Osteoblast (primary cell): Measurements from ENCODE around the gene GRAMD1B. TPM values are rescaled to one million over a fixed set of nuclear protein-coding genes. Genes with fewer than 3 reads are reported as not detected.

ENCODE experiments used
- DNase-seq: peaks from one replicate; pipeline ENCODE4 v3.0.0; 2011; ENCODE audit warnings: low spot score, mixed read lengths; ENCODE audit not compliant: insufficient read length; ENCODE audit errors: missing footprints
- H2AFZ ChIP-seq: 2 replicates; pipeline ENCODE4 v1.6.0; 2011; ENCODE audit warnings: mild to moderate bottlenecking, low read length
- H3K27ac ChIP-seq: 2 replicates; pipeline ENCODE4 v1.5.1; 2011; ENCODE audit warnings: mild to moderate bottlenecking, low read depth, low read length, moderate library complexity
- H3K27me3 ChIP-seq: 2 replicates; pipeline ENCODE4 v1.6.0; 2012; ENCODE audit warnings: mild to moderate bottlenecking, control low read depth, inconsistent platforms, low read length, moderate library complexity; ENCODE audit not compliant: insufficient read depth
- H3K36me3 ChIP-seq: 2 replicates; pipeline ENCODE4 v1.5.1; 2011; ENCODE audit warnings: mild to moderate bottlenecking, low read length, control low read depth, moderate library complexity; ENCODE audit not compliant: insufficient read depth
- H3K4me1 ChIP-seq: 2 replicates; pipeline ENCODE4 v1.5.1; 2011; ENCODE audit warnings: mild to moderate bottlenecking, low read length, control low read depth, moderate library complexity; ENCODE audit not compliant: insufficient read depth
- H3K4me2 ChIP-seq: 2 replicates; pipeline ENCODE4 v1.6.0; 2011; ENCODE audit warnings: mild to moderate bottlenecking, low read length; ENCODE audit not compliant: insufficient read depth
- H3K4me3 ChIP-seq: fragments of 200-600 bp; sonication (generic); 3 replicates; pipeline ENCODE4 v1.5.1; 2012; ENCODE audit warnings: mild to moderate bottlenecking, low read length, inconsistent platforms; ENCODE audit not compliant: insufficient read depth
- H3K79me2 ChIP-seq: 2 replicates; pipeline ENCODE4 v1.6.0; 2012; ENCODE audit warnings: mild to moderate bottlenecking, low read length, control low read depth, inconsistent platforms; ENCODE audit not compliant: insufficient read depth
- H3K9me3 ChIP-seq: 2 replicates; pipeline ENCODE4 v1.5.1; 2011; ENCODE audit warnings: low read depth, low read length, control low read depth
- H4K20me1 ChIP-seq: 2 replicates; pipeline ENCODE4 v1.6.0; 2012; ENCODE audit warnings: mild to moderate bottlenecking, low read length, control low read depth; ENCODE audit not compliant: insufficient read depth
- small RNA-seq: library from RNA; depleted of rRNA; stranded (forward); fragments of <200 nt; gene quantifications from one replicate; pipeline ENCODE3, GENCODE V24; 2012
- total RNA-seq: library from RNA; depleted of rRNA; stranded (reverse); fragments of >200 nt; gene quantifications from 2 replicates; pipeline ENCODE4 v1.2.3, GENCODE V29; 2012
- TF ChIP-seq, protein P1 (sequence below): IDR thresholded peaks from 2 replicates; pipeline ENCODE4 v1.5.1; 2011; ENCODE audit warnings: mild to moderate bottlenecking, low read depth, low read length, moderate library complexity; ENCODE audit errors: extremely low read depth

The GRAMD1B gene
- total RNA-seq, 1 donor: 15.2 TPM

DNA sequence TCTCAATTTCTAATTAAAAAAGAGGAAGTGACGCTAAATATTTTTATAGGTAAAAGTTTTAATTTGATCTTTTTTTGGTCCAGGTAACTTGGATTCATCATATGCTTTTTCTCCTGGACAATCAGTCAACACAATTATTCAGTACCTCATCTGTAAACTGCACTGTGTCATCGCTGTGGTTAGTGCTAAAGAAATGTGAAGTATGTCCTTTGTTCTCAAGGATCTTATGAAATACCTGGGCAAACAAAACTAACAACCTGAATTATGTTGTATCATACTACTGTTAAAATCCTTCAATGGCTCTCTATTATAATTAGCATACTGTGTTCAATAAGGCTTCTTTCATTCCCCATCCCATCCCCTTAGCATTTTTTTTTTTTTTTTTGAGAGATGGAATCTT lies 244.2 kb downstream of the GRAMD1B start:
- no peaks in the 10 kb centered on the region for H3K79me2 ChIP-seq
- no peak overlapping the region for H3K27ac ChIP-seq
- TF ChIP-seq, protein P1, sequence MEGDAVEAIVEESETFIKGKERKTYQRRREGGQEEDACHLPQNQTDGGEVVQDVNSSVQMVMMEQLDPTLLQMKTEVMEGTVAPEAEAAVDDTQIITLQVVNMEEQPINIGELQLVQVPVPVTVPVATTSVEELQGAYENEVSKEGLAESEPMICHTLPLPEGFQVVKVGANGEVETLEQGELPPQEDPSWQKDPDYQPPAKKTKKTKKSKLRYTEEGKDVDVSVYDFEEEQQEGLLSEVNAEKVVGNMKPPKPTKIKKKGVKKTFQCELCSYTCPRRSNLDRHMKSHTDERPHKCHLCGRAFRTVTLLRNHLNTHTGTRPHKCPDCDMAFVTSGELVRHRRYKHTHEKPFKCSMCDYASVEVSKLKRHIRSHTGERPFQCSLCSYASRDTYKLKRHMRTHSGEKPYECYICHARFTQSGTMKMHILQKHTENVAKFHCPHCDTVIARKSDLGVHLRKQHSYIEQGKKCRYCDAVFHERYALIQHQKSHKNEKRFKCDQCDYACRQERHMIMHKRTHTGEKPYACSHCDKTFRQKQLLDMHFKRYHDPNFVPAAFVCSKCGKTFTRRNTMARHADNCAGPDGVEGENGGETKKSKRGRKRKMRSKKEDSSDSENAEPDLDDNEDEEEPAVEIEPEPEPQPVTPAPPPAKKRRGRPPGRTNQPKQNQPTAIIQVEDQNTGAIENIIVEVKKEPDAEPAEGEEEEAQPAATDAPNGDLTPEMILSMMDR: no peak
- H2AFZ ChIP-seq: no peak overlapping the region
- no peak overlapping the region for H3K4me3 ChIP-seq
- peaks cover 22% of the 10 kb centered on the region for H3K27me3 ChIP-seq
- H4K20me1 ChIP-seq: no peaks in the 10 kb centered on the region
- no peak overlapping the region for H3K4me2 ChIP-seq
- no peaks in the 10 kb centered on the region for H3K36me3 ChIP-seq
- no peak for DNase-seq
- H3K4me1 ChIP-seq: no peaks in the 10 kb centered on the region
- no peaks in the 10 kb centered on the region for H3K9me3 ChIP-seq

Small RNAs within 50 kb of the gene (small RNA-seq; reads per million reads assigned to genes)
- gene MIR4493: not detected

Other genes with a start within 250 kb of the GRAMD1B start
- 174 and 210 TPM in 2 replicates for gene CLMP, start 235.0 kb upstream of the GRAMD1B start, total RNA-seq
- gene SCN3B, start 224.4 kb downstream of the GRAMD1B start, total RNA-seq: under 0.01 TPM in 2 replicates